K562 (cell line): ENCODE measurements around the gene ZGLP1. TPM values are rescaled to one million over a fixed set of nuclear protein-coding genes. Genes with fewer than 3 reads are reported as not detected.

Experiments used
- AFF1 ChIP-seq, 2 experiments: fragments of 450-650 bp; IDR thresholded peaks; 2 replicates each; pipeline ENCODE4 v1.6.1; 2018; ENCODE audit warnings: mild to moderate bottlenecking in 2 of 2, low read depth in 1 of 2; ENCODE audit not compliant: partially characterized antibody in 2 of 2
- E2F1 ChIP-seq: sonication (generic); formaldehyde crosslinking; IDR thresholded peaks from 2 replicates; pipeline ENCODE4 v1.8.1; 2023; ENCODE audit warnings: mild to moderate bottlenecking, missing genetic modification reagents, moderate library complexity
- E4F1 ChIP-seq: fragments of 250-450 bp; sonication (Bioruptor Pico); IDR thresholded peaks from 2 replicates; pipeline ENCODE4 v1.5.0; 2021; ENCODE audit warnings: mild to moderate bottlenecking, borderline replicate concordance
- GATAD2B ChIP-seq: fragments of 450-650 bp; IDR thresholded peaks from 2 replicates; pipeline ENCODE4 v1.6.1; 2017; ENCODE audit warnings: mild to moderate bottlenecking, borderline replicate concordance
- HDAC3 ChIP-seq: fragments of 450-650 bp; IDR thresholded peaks from 2 replicates; pipeline ENCODE4 v1.6.1; 2018; ENCODE audit warnings: borderline replicate concordance, mild to moderate bottlenecking, moderate library complexity; ENCODE audit not compliant: partially characterized antibody
- HMGN3 ChIP-seq: IDR thresholded peaks from 2 replicates; pipeline ENCODE4 v1.6.1; 2011; ENCODE audit warnings: borderline replicate concordance, low read depth, mild to moderate bottlenecking, mixed read lengths, low read length; ENCODE audit not compliant: insufficient read length; ENCODE audit errors: extremely low read depth
- JUND ChIP-seq, 2 experiments: IDR thresholded peaks; 2 replicates in 1 of 2; 3 replicates in 1 of 2; pipeline ENCODE4 v1.6.1; 2011; ENCODE audit warnings: borderline replicate concordance in 2 of 2, low read depth in 2 of 2, low read length in 2 of 2, improper control_type of control experiment in 1 of 2, missing biosample characterization in 1 of 2, missing genetic modification characterization in 1 of 2, missing genetic modification reagents in 1 of 2
- KLF13 ChIP-seq: fragments of 450-650 bp; IDR thresholded peaks from 2 replicates; pipeline ENCODE4 v1.6.1; 2016; ENCODE audit warnings: missing genetic modification characterization, low read depth, mild to moderate bottlenecking, missing compliant biosample characterization, moderate library complexity, borderline replicate concordance
- NCOA1 ChIP-seq: fragments of 450-650 bp; IDR thresholded peaks from 2 replicates; pipeline ENCODE4 v1.6.1; 2016; ENCODE audit warnings: low read depth
- NUFIP1 ChIP-seq: fragments of 450-650 bp; IDR thresholded peaks from 2 replicates; pipeline ENCODE4 v1.6.1; 2018; ENCODE audit not compliant: partially characterized antibody
- PHF20 ChIP-seq: fragments of 450-650 bp; IDR thresholded peaks from 2 replicates; pipeline ENCODE4 v1.6.1; 2018; ENCODE audit not compliant: partially characterized antibody
- SAFB2 ChIP-seq: fragments of 200-400 bp; formaldehyde crosslinking; IDR thresholded peaks from 2 replicates; pipeline ENCODE4 v1.6.1; 2018; ENCODE audit warnings: borderline replicate concordance, low read length, low read depth, moderate library complexity; ENCODE audit not compliant: severe bottlenecking
- SIRT6 ChIP-seq: IDR thresholded peaks from one replicate; pipeline ENCODE4 v1.6.1; 2012; ENCODE audit warnings: low read depth, mild to moderate bottlenecking, control low read depth, inconsistent platforms, low read length, moderate library complexity
- TAF9B ChIP-seq: fragments of 450-650 bp; IDR thresholded peaks from 2 replicates; pipeline ENCODE4 v1.6.1; 2018; ENCODE audit warnings: mild to moderate bottlenecking; ENCODE audit not compliant: partially characterized antibody
- TFAP4 ChIP-seq: sonication (generic); formaldehyde crosslinking; IDR thresholded peaks from 2 replicates; pipeline ENCODE4 v1.8.0; 2022; ENCODE audit warnings: missing genetic modification reagents, mild to moderate bottlenecking, moderate library complexity, borderline replicate concordance
- USF2 ChIP-seq: sonication (generic); formaldehyde crosslinking; IDR thresholded peaks from 2 replicates; pipeline ENCODE4 v1.5.0; 2020; ENCODE audit warnings: missing genetic modification reagents
- polyA plus RNA-seq, 8 experiments: library from polyadenylated mRNA; depleted of rRNA in 4 of 8; stranded (reverse) in 5 of 8; unstranded in 3 of 8; fragments of >200 nt; fragmentation: Nextera tagmentation in 2 of 8; fragmentation: Illumina TruSeq in 1 of 8; extraction: Ambion mirVana in 2 of 8; extraction: Trizol in 1 of 8; gene quantifications; 2 replicates each; pipeline versions ENCODE4 v1.2.1 to v1.2.3, GENCODE V29; 2011 to 2014; ENCODE audit warnings: inconsistent platforms in 1 of 8, missing spikeins in 1 of 8
- total RNA-seq, 7 experiments: library from RNA; depleted of rRNA in 6 of 7; stranded (reverse); fragments of >200 nt in 6 of 7; fragmentation: Illumina TruSeq in 2 of 7; extraction: Trizol in 2 of 7; gene quantifications; 2 replicates each; pipeline versions ENCODE4 v1.2.1 to v1.2.3, GENCODE V29; 2011 to 2021; ENCODE audit warnings: low replicate concordance in 1 of 7

The ZGLP1 gene
- total and polyA plus RNA-seq, 9 of the 15 experiments (the other 6 are each of a cell fraction or from before 2014, with no cell fraction given): 0.24 to 4.5 (median 2.2) TPM

- TF ChIP-seq HMGN3: peak; percentile 18
- TF ChIP-seq JUND (IDR thresholded peaks at IDR 0.05; ENCODE audit: borderline replicate concordance, low read depth, low read length): no peak
- no peak for TF ChIP-seq JUND (tag; IDR thresholded peaks at IDR 0.05; ENCODE audit: borderline replicate concordance, low read depth, low read length)
- no peak for TF ChIP-seq HDAC3
- TF ChIP-seq SAFB2: no peak
- no peak for TF ChIP-seq E4F1 (CRISPR knock-in tag)
- TF ChIP-seq NCOA1: peak; percentile 50; the same call in 1 of the 2 replicates
- peak; percentile 64; the same call in 1 of the 2 replicates for TF ChIP-seq TFAP4
- no peak for TF ChIP-seq SIRT6
- no peak for TF ChIP-seq KLF13
- no peak for TF ChIP-seq AFF1 (IDR thresholded peaks at IDR 0.05; ENCODE audit: low read depth in 1 of 2, partially characterized antibody in 2 of 2)
- no peak for TF ChIP-seq NUFIP1
- TF ChIP-seq TAF9B: no peak
- TF ChIP-seq GATAD2B: no peak
- no peak for TF ChIP-seq PHF20
- TF ChIP-seq USF2 (CRISPR knock-in tag): no peak
- TF ChIP-seq E2F1 (CRISPR knock-in tag): no peak
These were observed 17.3 kb downstream of the ZGLP1 start (continued) for GRCh38 chr19:10292206-10292788.
